ENCODE results near the gene DNAH17.

The DNAH17 gene

GRCh38 chr17:78431692-78431958 is 145.6 kb downstream of the DNAH17 start:
- DNase-seq (ENCODE audit: low read depth, low spot score), result no peak

- no peak for DNase-seq (ENCODE audit: low read depth, low spot score)
Observed at GRCh38 chr17:78430892-78431691, 146.1 kb downstream of the DNAH17 start.

GRCh38 chr17:78429618-78429995 is 147.6 kb downstream of the DNAH17 start:
- DNase-seq (ENCODE audit: low read depth, low spot score), result no peak

- no peak for DNase-seq (ENCODE audit: low read depth, low spot score)
Observed at GRCh38 chr17:78428836-78429617, 148.2 kb downstream of the DNAH17 start.

- DNase-seq (ENCODE audit: low read depth, low spot score), result no peak
Observed at GRCh38 chr17:78428025-78428575, 149.1 kb downstream of the DNAH17 start.

GRCh38 chr17:78427140-78427539 is 150.1 kb downstream of the DNAH17 start:
- no peak for DNase-seq (ENCODE audit: low read depth, low spot score)

GRCh38 chr17:78426293-78426879 is 150.8 kb downstream of the DNAH17 start:
- DNase-seq (ENCODE audit: low read depth, low spot score), result no peak

- DNase-seq (ENCODE audit: low read depth, low spot score), result no peak
Observed at GRCh38 chr17:78425429-78425828, 151.8 kb downstream of the DNAH17 start.

GRCh38 chr17:78423961-78424675 is 153.1 kb downstream of the DNAH17 start:
- no peak for DNase-seq (ENCODE audit: low read depth, low spot score)

- DNase-seq (ENCODE audit: low read depth, low spot score), result no peak
Observed at GRCh38 chr17:78422872-78423588, 154.2 kb downstream of the DNAH17 start.

- DNase-seq (ENCODE audit: low read depth, low spot score), result no peak
Observed at GRCh38 chr17:78422267-78422605, 155.0 kb downstream of the DNAH17 start.

GRCh38 chr17:78421534-78422266 is 155.5 kb downstream of the DNAH17 start:
- peak; percentile 41 for DNase-seq (ENCODE audit: low read depth, low spot score)

GRCh38 chr17:78421084-78421533 is 156.1 kb downstream of the DNAH17 start:
- DNase-seq (ENCODE audit: low read depth, low spot score), result no peak

GRCh38 chr17:78419970-78420815 is 157.0 kb downstream of the DNAH17 start:
- no peak for DNase-seq (ENCODE audit: low read depth, low spot score)

- DNase-seq (ENCODE audit: low read depth, low spot score), result no peak
Observed at GRCh38 chr17:78418326-78419026, 158.7 kb downstream of the DNAH17 start.

- no peak for DNase-seq (ENCODE audit: low read depth, low spot score)
Observed at GRCh38 chr17:78417531-78417909, 159.7 kb downstream of the DNAH17 start.

- DNase-seq (ENCODE audit: low read depth, low spot score), result no peak
Observed at GRCh38 chr17:78416791-78417530, 160.2 kb downstream of the DNAH17 start.

Measured in activated naive CD8-positive, alpha-beta T cell treated with anti-CD3 and anti-CD28 coated beads, Interleukin-2, amount 50 U/mL, for 16 hours (primary cell).